Effector CD4-positive, alpha-beta T cell (primary cell): ENCODE data around the gene CACNA2D4.
A peak's percentile ranks its signal among the peaks of the same experiment; 100 is the strongest.

Experiments
- DNase-seq: peaks from one replicate; pipeline ENCODE4 v3.0.0-alpha.2; 2020

CACNA2D4 gene

GRCh38 chr12:1799051-1799881 lies 119.2 kb downstream of the CACNA2D4 start:
- DNase-seq, result no peak

GRCh38 chr12:1798641-1799020 lies 119.8 kb downstream of the CACNA2D4 start:
- no peak for DNase-seq

GRCh38 chr12:1797991-1798640 lies 120.3 kb downstream of the CACNA2D4 start:
- DNase-seq, result no peak

- DNase-seq, result peak; percentile 47
Observed at GRCh38 chr12:1797011-1797901, 121.2 kb downstream of the CACNA2D4 start.

DNA sequence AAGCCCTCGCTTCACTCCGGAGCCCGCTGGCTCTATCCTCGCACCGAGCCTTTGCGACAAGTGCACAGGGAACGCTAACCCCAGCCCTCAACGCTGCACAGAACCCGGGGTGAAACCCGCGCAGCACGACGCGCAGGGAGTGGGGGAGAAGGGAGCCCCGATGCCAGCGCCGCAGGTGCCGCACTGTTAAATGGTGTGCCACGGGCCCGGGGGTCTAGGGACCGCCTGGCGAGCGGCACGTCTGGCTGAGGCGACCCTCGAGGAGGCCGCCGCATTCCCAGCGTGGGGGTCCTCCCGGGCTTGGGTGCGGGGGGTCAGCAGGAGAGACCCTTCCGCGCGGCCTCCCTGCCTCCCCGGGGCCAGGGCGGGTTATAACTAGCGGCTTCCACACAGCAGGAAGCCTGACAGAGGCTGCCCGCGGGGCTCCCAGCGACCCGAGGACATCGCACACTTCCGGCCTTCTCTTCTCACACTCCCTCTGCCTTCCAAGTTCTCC lies 121.9 kb downstream of the CACNA2D4 start:
- no peak for DNase-seq

DNA sequence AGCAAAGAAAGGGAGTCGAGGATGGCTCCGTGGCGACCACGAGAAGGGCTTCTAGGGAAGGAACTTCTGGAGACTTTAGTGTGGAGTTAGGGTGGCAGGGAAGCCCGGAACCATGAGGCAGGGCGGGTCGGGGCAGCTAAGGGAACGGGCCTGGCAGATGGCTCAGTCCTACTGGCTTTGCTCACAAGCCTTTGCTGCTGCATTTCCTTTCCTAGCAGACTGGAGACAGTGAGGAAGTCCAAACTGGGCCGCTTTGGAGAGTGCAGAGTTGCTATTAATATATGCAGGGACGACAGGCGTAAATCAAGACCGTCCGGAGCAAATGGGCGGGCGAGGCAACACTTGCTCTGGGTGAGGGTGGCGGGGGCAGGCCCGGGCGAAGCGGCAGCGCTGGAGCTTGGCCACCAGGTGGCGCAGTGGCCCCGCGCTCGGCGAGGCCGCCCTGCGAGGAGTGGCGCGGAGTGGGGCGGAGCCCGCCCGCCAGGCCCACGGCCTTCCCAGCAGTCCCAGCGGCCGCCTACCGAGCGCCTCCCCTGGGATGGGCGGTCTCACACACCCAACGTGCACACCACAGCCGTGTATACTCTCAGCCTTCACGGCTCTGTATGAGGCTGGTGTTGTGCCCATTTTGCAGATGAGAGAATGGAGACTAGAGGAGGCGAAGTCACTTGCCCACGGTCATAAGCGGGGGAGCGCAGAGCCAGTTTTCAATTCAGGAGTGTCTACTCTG lies 122.5 kb downstream of the CACNA2D4 start:
- DNase-seq, result peak; percentile 89

GRCh38 chr12:1795221-1795784 lies 123.1 kb downstream of the CACNA2D4 start:
- no peak for DNase-seq

DNA sequence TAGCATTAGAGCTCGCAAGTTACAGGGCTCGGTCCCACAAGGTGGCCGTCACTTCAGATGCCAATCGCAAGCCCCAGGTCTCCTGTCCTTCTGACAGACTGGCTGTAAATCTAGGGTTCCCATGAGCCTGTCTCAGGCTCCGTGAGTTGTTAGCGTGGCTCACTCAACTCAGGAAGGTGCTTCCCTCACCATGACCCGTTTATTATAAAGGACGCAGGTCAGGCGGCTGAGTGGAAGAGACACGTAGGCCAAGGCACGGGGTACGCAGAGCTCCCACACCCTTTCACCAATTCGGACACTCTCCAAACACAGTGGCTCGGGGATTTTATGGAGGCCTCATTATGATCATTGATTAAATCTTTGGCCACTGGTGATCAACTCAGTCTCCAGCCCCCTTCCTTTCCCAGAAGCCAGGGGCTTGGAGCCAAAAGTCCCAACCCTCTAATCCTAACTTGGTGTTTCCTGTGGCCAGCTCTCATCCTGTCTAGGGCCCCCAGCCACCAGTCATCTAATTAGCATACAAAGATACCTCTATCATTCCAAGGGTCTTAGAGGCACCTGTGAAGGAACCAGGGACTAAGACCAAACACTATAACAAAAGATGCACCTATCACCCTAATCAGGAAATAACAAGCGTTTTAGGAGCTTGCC lies 123.9 kb downstream of the CACNA2D4 start:
- DNase-seq, result no peak

DNA sequence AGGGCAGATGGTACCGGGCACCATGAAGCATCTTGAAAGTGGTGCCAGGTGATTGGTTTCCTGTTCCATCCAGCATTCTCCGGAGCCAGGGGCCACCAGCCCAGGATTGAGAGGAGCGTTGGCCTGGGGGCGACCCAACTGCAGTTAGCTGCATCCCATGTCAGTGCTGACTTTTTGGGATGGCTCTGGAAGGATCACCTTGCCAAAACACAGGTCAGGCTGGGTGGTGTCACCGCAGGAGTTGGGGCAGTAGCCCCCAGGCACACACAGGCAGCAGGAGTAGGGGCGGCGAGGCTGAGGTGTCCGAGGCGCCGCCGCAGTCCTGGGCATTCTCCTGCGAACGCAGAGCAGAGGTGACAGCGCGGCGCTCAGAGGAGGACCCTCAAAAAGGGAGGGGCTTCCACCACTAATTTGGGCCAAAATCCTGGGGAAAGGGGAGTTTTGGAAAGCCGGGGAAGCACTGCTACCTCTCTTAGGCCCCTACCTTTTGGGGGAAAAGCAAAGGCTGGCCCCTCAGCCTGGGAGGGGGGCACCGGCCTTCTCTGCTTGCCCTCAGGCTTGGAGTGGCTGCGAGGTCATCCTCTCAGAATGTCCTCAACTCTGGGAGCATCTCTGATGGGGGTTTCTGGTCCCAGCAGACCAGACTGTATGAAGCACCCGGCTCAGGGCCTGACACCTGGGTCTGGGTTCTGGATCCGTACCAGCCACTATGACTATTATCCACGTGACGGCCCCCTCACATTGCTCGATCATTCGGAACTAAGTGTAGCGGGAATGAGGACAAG lies 124.8 kb downstream of the CACNA2D4 start:
- DNase-seq, result no peak

DNA sequence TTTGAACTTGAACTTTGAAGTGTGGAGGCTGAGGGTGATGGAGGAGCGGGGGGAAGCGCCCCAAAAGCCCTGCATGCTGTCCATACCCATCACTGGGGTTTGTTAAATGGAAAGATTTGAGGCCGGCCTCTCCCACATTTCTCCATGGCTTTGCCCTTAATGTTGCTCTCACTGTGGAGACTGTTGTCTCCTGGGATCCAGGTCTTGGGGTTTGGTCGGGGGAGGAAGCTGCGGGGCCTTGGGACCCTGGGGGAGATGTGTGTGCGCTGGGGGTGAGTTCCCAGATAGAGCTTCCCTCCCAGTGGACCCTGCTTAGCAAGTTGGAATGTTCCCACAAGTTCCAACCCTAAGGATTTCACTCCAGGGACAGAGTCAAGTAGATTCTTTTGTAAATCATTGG lies 126.0 kb downstream of the CACNA2D4 start:
- DNase-seq, result no peak

DNA sequence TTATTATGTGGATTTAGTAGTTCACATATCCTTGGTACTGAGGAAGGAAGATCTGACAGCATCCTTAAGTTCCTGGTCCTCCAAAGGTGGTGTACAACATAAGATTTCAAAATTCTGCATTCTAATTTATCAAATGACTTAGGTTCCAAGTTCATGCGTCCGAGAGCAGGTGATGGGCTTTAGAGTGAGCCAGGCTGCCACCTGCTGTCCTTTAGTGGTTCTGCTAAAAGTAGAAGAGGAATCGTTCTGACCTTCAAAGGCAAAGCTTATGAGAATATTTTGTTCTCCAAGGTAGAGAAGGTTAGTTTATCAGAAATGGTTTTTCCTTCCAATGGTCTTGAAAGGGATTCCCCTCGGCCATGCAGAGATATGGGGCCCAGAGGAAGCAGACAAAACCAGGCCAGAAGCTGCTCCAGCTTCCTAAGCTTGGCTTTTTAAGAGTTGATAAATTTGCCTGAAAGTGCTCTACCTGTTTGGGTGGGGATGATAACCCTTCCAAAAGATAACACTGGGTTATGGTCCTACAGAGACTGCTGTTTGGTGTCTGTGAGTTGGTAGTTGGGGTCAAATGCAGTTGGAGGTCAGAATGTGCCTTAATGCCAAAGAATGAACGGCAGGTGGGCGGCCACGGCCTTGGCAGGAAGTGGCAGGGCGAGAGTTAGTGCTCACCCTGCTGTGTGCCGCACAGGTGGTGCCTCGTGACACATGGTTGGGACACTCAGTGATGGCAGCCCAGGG lies 127.2 kb downstream of the CACNA2D4 start:
- peak; percentile 56 for DNase-seq

DNA sequence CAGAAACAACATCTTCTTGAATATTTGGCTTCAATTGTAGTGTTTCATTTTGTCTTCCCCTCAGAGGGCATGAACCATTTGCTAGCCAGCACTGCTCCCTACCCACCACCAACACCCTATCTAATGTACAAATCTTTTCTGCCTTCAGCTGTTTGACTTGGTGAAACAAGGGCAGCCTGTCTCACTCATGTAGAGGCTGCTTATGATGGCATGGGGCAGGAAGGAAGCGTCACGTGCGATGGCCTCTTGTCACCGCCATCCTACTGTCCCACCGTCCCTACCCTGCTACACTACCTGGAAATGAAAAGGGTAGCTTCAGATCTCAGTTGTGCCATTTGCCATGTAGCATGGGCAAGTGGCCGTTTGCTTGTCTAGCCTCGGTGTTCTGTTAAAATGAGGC lies 128.0 kb downstream of the CACNA2D4 start:
- DNase-seq, result no peak

- no peak for DNase-seq
Observed at GRCh38 chr12:1787714-1788113, 130.7 kb downstream of the CACNA2D4 start.

GRCh38 chr12:1782215-1782614 lies 136.2 kb downstream of the CACNA2D4 start:
- no peak for DNase-seq

DNA sequence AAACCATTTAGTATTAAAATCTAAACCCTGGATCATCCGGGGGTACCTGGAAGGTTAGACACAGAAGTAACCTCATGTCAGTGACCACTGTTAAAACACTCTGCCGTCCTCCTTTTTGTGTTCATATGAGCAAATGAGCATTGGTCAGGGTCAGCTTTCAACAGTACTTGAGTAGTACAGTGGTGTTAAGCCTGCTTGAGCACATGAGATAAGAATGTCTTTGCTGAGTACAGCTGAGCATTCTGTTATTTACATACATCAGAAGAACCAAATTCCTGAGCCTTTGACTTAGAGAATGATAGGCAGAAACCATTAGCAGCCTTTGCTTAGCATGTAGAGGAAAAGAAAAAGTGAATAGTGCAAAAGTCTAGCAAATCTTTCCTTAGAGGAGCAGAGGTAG lies 136.7 kb downstream of the CACNA2D4 start:
- no peak for DNase-seq

DNA sequence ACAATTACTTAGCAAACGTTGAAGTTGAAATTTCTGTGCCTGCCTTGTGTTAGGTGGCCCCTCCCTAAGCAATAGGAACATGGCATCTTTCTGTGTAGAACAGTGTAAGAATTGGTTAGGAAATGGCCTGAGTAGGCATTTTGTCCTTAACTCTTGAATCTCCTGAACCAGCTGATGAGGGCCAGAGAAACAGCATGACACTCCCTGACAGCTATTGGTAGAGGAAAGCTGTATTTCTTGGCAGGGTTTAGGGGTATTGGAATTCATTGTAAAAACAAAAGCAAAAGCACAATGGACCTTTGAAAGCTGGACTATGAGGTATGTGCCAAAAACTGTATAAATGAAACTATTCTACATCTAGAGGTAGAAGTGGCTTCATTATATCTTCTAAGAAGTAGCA lies 138.7 kb downstream of the CACNA2D4 start:
- no peak for DNase-seq

- DNase-seq, result no peak
Observed at GRCh38 chr12:1778911-1779310, 139.5 kb downstream of the CACNA2D4 start.

DNA sequence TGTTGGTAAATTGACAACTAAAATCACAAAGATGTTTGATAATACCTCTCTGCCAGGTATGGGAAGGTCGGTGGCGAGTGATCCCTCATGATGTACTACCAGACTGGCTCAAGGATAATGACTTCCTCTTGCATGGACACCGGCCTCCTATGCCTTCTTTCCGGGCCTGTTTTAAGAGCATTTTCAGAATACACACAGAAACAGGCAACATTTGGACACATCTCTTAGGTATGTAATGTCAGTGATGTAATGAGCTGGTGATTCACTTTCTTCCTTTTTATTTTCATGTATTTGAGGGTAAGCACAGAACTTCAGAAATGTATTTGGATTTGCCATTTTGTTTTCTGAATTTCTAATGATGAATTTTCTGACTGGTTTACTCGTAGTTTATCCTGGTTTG lies 140.7 kb downstream of the CACNA2D4 start:
- DNase-seq, result no peak

DNA sequence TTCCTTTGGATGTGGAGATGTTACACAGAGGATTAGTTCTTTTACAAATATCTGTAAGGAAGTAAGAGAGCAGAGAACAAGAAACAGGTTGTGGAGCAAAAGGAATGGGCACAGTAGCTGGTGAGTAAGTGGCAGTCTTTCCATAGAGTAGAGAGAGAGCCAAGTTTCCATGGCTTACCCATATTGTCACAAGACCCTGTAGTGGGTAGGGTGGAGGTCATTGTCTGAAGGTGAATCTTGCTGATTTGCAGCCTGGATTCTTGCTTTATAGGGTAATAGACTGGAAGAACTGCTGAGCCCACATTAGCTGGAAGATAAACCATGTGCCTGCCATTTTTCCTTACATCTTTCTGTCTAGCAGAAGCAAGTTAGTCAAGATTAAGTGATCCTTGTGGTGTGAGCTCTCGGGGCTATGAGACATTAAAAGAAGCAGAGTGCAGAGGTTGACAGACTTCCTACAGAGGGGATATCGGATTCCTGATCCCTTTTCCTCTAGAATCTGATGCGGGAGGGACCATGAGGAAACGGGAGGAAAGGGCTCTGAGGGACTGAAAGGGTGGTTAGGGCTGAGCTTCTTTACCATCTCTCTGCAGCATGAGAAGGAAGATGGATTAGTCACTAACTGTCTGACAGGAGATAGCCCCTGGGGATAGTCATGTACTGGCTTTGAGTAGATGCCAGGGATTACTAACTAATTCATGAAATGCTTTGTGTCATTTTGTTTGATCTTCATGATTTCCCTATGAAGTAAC lies 142.1 kb downstream of the CACNA2D4 start:
- no peak for DNase-seq
